HepG2 (cell line): Measurements from ENCODE around the gene PDE5A. TPM values are rescaled to one million over a fixed set of nuclear protein-coding genes. Genes with fewer than 3 reads are reported as not detected.
"Not testable (repeated sequence)": the region's sequence is repeated elsewhere in the genome, so short reads cannot be mapped to it uniquely, and the experiment has no call there.

Source experiments
- DR1 ChIP-seq: sonication (generic); formaldehyde crosslinking; IDR thresholded peaks from 2 replicates; pipeline ENCODE4 v1.8.0; 2021; ENCODE audit warnings: mild to moderate bottlenecking, missing genetic modification reagents, inconsistent platforms
- HOMEZ ChIP-seq: IDR thresholded peaks from 2 replicates; pipeline ENCODE4 v1.6.1; 2016; ENCODE audit warnings: low read depth
- MEF2D ChIP-seq: sonication (generic); formaldehyde crosslinking; IDR thresholded peaks from 2 replicates; pipeline ENCODE4 v1.5.1; 2020; ENCODE audit warnings: mild to moderate bottlenecking, missing genetic modification reagents
- YY1 ChIP-seq: IDR thresholded peaks from 2 replicates; pipeline ENCODE4 v1.6.1; 2011; ENCODE audit warnings: low read length, low read depth, moderate library complexity, mild to moderate bottlenecking; ENCODE audit not compliant: insufficient read depth, insufficient replicate concordance
- ZBTB2 ChIP-seq: sonication (generic); formaldehyde crosslinking; IDR thresholded peaks from 2 replicates; pipeline ENCODE4 v1.8.0; 2022; ENCODE audit warnings: low read depth, missing genetic modification reagents
- ZBTB25 ChIP-seq: IDR thresholded peaks from 2 replicates; pipeline ENCODE4 v1.6.1; 2018; ENCODE audit warnings: missing genetic modification reagents
- ZHX2 ChIP-seq, 2 experiments: sonication (generic) in 1 of 2; formaldehyde crosslinking in 1 of 2; IDR thresholded peaks; 2 replicates each; pipeline versions ENCODE4 v1.6.1 to v1.9.0; 2014 to 2022; ENCODE audit warnings: antibody characterized with exemption in 1 of 2, borderline replicate concordance in 1 of 2, inconsistent platforms in 1 of 2, low read depth in 1 of 2, missing genetic modification reagents in 1 of 2
- ZNF761 ChIP-seq: sonication (generic); formaldehyde crosslinking; conservative IDR thresholded peaks from 2 replicates; pipeline ENCODE4 v1.4.0; 2020; ENCODE audit warnings: mild to moderate bottlenecking, missing genetic modification reagents
- ZNF878 ChIP-seq: sonication (generic); formaldehyde crosslinking; IDR thresholded peaks from 2 replicates; pipeline ENCODE4 v1.8.1; 2023; ENCODE audit warnings: mild to moderate bottlenecking, missing genetic modification reagents, moderate library complexity
- ZXDC ChIP-seq: sonication (generic); formaldehyde crosslinking; IDR thresholded peaks from 2 replicates; pipeline ENCODE4 v1.5.0; 2020; ENCODE audit warnings: mild to moderate bottlenecking, missing genetic modification reagents
- polyA plus RNA-seq, 8 experiments: library from polyadenylated mRNA; depleted of rRNA in 3 of 8; stranded (reverse) in 7 of 8; unstranded in 1 of 8; fragments of >200 nt; fragmentation: Illumina TruSeq in 4 of 8; extraction: Trizol in 4 of 8; gene quantifications; 2 replicates each; pipeline versions ENCODE4 v1.2.1 to v1.2.3, GENCODE V29; 2011 to 2016; ENCODE audit warnings: low read depth in 4 of 8, missing spikeins in 1 of 8, mixed read lengths in 1 of 8; ENCODE audit not compliant: insufficient read depth in 1 of 8
- total RNA-seq, 5 experiments: library from RNA; depleted of rRNA; stranded (reverse); fragments of >200 nt; fragmentation: Illumina TruSeq; extraction: Trizol; gene quantifications; 2 replicates each; pipeline ENCODE4 v1.2.3, GENCODE V29; 2016; ENCODE audit warnings: low read depth in 1 of 5

PDE5A gene
- total and polyA plus RNA-seq, 2 of the 13 experiments (the other 11 are each of a cell fraction or from before 2014, with no cell fraction given), result 0.22 to 0.44 TPM

- TF ChIP-seq ZHX2 (IDR thresholded peaks at IDR 0.05; ENCODE audit: low read depth) (peak; percentile 100), ZXDC (CRISPR knock-in tag) (0 out of 2 replicates have a peak, but pooled peaks have one; percentile 71), YY1 (peak; percentile 83), ZNF878 (CRISPR knock-in tag) (peak; percentile 83), ZNF761 (CRISPR knock-in tag) (peak; percentile 94), DR1 (peak; percentile 96), MEF2D (CRISPR knock-in tag) (peak; percentile 89), ZBTB2 (CRISPR knock-in tag) (peak; percentile 77), HOMEZ (CRISPR knock-in tag) (peak; percentile 96), ZBTB25 (peak; percentile 95)
- not testable (repeated sequence) for TF ChIP-seq ZHX2 (CRISPR knock-in tag; IDR thresholded peaks at IDR 0.05; ENCODE audit: borderline replicate concordance)
Measured at GRCh38 chr4:119454491-119455270, 173.9 kb downstream of the PDE5A start (continued).
